Femur (tissue), 1 donor: Measurements from ENCODE around the gene HELZ.

Experiments used
- DNase-seq: peaks from one replicate; pipeline ENCODE4 v3.0.0-alpha.2; 2017

HELZ gene

DNA sequence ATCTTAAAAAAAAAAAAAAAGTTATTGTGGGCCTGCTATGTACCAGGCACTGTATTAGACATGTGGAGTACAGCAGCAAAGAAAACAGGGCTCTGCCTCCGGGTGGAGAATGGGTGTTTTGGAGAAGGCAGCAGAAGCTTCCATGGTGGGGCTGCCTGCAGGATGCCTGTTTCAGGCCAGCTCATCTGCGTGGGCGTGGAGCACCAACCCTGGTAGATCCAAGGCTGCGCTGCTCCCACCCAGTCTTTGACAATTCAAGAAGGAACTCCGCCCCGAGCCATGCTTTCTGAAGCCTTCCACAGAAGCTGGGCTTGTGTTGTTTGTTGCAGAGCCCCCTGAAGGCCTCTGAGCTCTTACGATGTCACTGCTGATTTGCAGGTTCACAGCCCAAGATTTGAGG is 223.8 kb downstream of the HELZ start:
- no peak for DNase-seq
